AG09319 (cell line): ENCODE results near the gene C18orf63.
"Not testable (repeated sequence)": the region's sequence is repeated elsewhere in the genome, so short reads cannot be mapped to it uniquely, and the experiment has no call there.

Experiments
- DNase-seq: peaks from one replicate; pipeline ENCODE4 v3.0.0-alpha.2; 2010; ENCODE audit warnings: low read depth; ENCODE audit errors: extremely low read depth
- CTCF ChIP-seq: IDR thresholded peaks from 2 replicates; pipeline ENCODE4 v1.5.1; 2011; ENCODE audit warnings: low read depth, mild to moderate bottlenecking, inconsistent platforms, low read length, moderate library complexity

C18orf63 gene

GRCh38 chr18:74292541-74292858 is 23.1 kb upstream of the C18orf63 start:
- no peak for DNase-seq
- TF ChIP-seq CTCF = no peak

GRCh38 chr18:74292982-74293381 is 22.7 kb upstream of the C18orf63 start:
- not testable (repeated sequence) for DNase-seq

GRCh38 chr18:74294526-74294925 is 21.1 kb upstream of the C18orf63 start:
- no peak for TF ChIP-seq CTCF
- no peak for DNase-seq

GRCh38 chr18:74299162-74299561 is 16.5 kb upstream of the C18orf63 start:
- no peak for DNase-seq
- no peak for TF ChIP-seq CTCF

GRCh38 chr18:74299746-74300145 is 15.9 kb upstream of the C18orf63 start:
- TF ChIP-seq CTCF = no peak
- DNase-seq = no peak

GRCh38 chr18:74303306-74303705 is 12.3 kb upstream of the C18orf63 start:
- no peak for TF ChIP-seq CTCF
- no peak for DNase-seq

GRCh38 chr18:74303936-74304335 is 11.7 kb upstream of the C18orf63 start:
- no peak for TF ChIP-seq CTCF
- DNase-seq = no peak

GRCh38 chr18:74310411-74310810 is 5.2 kb upstream of the C18orf63 start:
- peak; percentile 48 for TF ChIP-seq CTCF
- no peak for DNase-seq
